ENCODE measurements around the gene BMP5.

BMP5 gene

GRCh38 chr6:55868176-55868575 lies 7.2 kb downstream of the BMP5 start:
- TF ChIP-seq JUND (IDR thresholded peaks at IDR 0.05; ENCODE audit: low read depth), result no peak
- in situ Hi-C loops (cut with HindIII; ENCODE audit: low pct_unique_long_range_greater_than_20kb, low sequenced_read_pairs), result no loop called here
- no peak for DNase-seq (ENCODE audit: low read depth in 1 of 2, low spot score in 1 of 2)

GRCh38 chr6:55866128-55866527 lies 9.3 kb downstream of the BMP5 start:
- in situ Hi-C loops (cut with HindIII; ENCODE audit: low pct_unique_long_range_greater_than_20kb, low sequenced_read_pairs), result no loop called here
- peak in 1 of 2 experiments; percentile 22 for DNase-seq (ENCODE audit: low read depth in 1 of 2, low spot score in 1 of 2)

GRCh38 chr6:55853008-55854001 lies 22.1 kb downstream of the BMP5 start:
- in situ Hi-C loops (cut with HindIII; ENCODE audit: low pct_unique_long_range_greater_than_20kb, low sequenced_read_pairs), result no loop called here
- DNase-seq (ENCODE audit: low read depth in 1 of 2, low spot score in 1 of 2), result no peak
- no peak for TF ChIP-seq JUND (IDR thresholded peaks at IDR 0.05; ENCODE audit: low read depth)

More at GRCh38 chr6:55866128-55866527, 9.3 kb downstream of the BMP5 start:
- no peak for TF ChIP-seq JUND (IDR thresholded peaks at IDR 0.05; ENCODE audit: low read depth)

- in situ Hi-C loops (cut with HindIII; ENCODE audit: low pct_unique_long_range_greater_than_20kb, low sequenced_read_pairs), result no loop called here
- peak in 1 of 2 experiments; percentile 52 for DNase-seq (ENCODE audit: low read depth in 1 of 2, low spot score in 1 of 2)
- no peak for TF ChIP-seq JUND (IDR thresholded peaks at IDR 0.05; ENCODE audit: low read depth)
Observed at GRCh38 chr6:55841341-55841740, 34.0 kb downstream of the BMP5 start.

GRCh38 chr6:55839080-55839479 lies 36.3 kb downstream of the BMP5 start:
- in situ Hi-C loops (cut with HindIII; ENCODE audit: low pct_unique_long_range_greater_than_20kb, low sequenced_read_pairs), result no loop called here
- DNase-seq (ENCODE audit: low read depth in 1 of 2, low spot score in 1 of 2), result no peak
- TF ChIP-seq JUND (IDR thresholded peaks at IDR 0.05; ENCODE audit: low read depth), result no peak

- no peak for DNase-seq (ENCODE audit: low read depth in 1 of 2, low spot score in 1 of 2)
- in situ Hi-C loops (cut with HindIII; ENCODE audit: low pct_unique_long_range_greater_than_20kb, low sequenced_read_pairs), result no loop called here
- TF ChIP-seq JUND (IDR thresholded peaks at IDR 0.05; ENCODE audit: low read depth), result no peak
Observed at GRCh38 chr6:55836945-55837344, 38.4 kb downstream of the BMP5 start.

GRCh38 chr6:55836481-55836880 lies 38.9 kb downstream of the BMP5 start:
- no peak for DNase-seq (ENCODE audit: low read depth in 1 of 2, low spot score in 1 of 2)
- in situ Hi-C loops (cut with HindIII; ENCODE audit: low pct_unique_long_range_greater_than_20kb, low sequenced_read_pairs), result no loop called here
- no peak for TF ChIP-seq JUND (IDR thresholded peaks at IDR 0.05; ENCODE audit: low read depth)

GRCh38 chr6:55835220-55835619 lies 40.2 kb downstream of the BMP5 start:
- in situ Hi-C loops (cut with HindIII; ENCODE audit: low pct_unique_long_range_greater_than_20kb, low sequenced_read_pairs), result no loop called here
- no peak for TF ChIP-seq JUND (IDR thresholded peaks at IDR 0.05; ENCODE audit: low read depth)
- no peak for DNase-seq (ENCODE audit: low read depth in 1 of 2, low spot score in 1 of 2)

- no peak for TF ChIP-seq JUND (IDR thresholded peaks at IDR 0.05; ENCODE audit: low read depth)
- in situ Hi-C loops (cut with HindIII; ENCODE audit: low pct_unique_long_range_greater_than_20kb, low sequenced_read_pairs), result no loop called here
Observed at GRCh38 chr6:55833284-55833683, 42.1 kb downstream of the BMP5 start.

GRCh38 chr6:55827818-55828522 lies 47.4 kb downstream of the BMP5 start:
- peak in 1 of 2 experiments; percentile 39 for DNase-seq (ENCODE audit: low read depth in 1 of 2, low spot score in 1 of 2)
- in situ Hi-C loops (cut with HindIII; ENCODE audit: low pct_unique_long_range_greater_than_20kb, low sequenced_read_pairs), result no loop called here
- peak; percentile 34; the same call in 1 of the 2 replicates for TF ChIP-seq JUND (IDR thresholded peaks at IDR 0.05; ENCODE audit: low read depth)

More at GRCh38 chr6:55833284-55833683, 42.1 kb downstream of the BMP5 start:
- no peak for DNase-seq (ENCODE audit: low read depth in 1 of 2, low spot score in 1 of 2)

- no peak for TF ChIP-seq JUND (IDR thresholded peaks at IDR 0.05; ENCODE audit: low read depth)
- DNase-seq (ENCODE audit: low read depth in 1 of 2, low spot score in 1 of 2), result no peak
- in situ Hi-C loops (cut with HindIII; ENCODE audit: low pct_unique_long_range_greater_than_20kb, low sequenced_read_pairs), result no loop called here
Observed at GRCh38 chr6:55826941-55827340, 48.4 kb downstream of the BMP5 start.

- no peak for TF ChIP-seq JUND (IDR thresholded peaks at IDR 0.05; ENCODE audit: low read depth)
- DNase-seq (ENCODE audit: low read depth in 1 of 2, low spot score in 1 of 2), result no peak
- in situ Hi-C loops (cut with HindIII; ENCODE audit: low pct_unique_long_range_greater_than_20kb, low sequenced_read_pairs), result no loop called here
Observed at GRCh38 chr6:55825402-55826051, 49.9 kb downstream of the BMP5 start.

Measured in T47D (cell line).